ENCODE results near the gene CROCC2. TPM values are rescaled to one million over a fixed set of nuclear protein-coding genes. Genes with fewer than 3 reads are reported as not detected.

The CROCC2 gene
- polyA plus RNA-seq, 1 donor (not counting 4 experiments of a cell fraction or from before 2014, with no cell fraction given), result not detected

GRCh38 chr2:240891492-240892340 lies 14.4 kb upstream of the CROCC2 start:
- Histone ChIP-seq H3K4me2 (ENCODE audit: control insufficient read depth, extremely low read depth, insufficient read depth, low read depth, low read length) (no peak overlapping the region), H3K9me3 (ENCODE audit: control insufficient read depth, low read depth, low read length) (no peaks in the 10 kb centered on the region), H3K27ac (ENCODE audit: control insufficient read depth, insufficient read depth, low read length) (no peak overlapping the region), H3K9ac (ENCODE audit: control insufficient read depth, extremely low read depth, insufficient read depth, low read length) (no peak overlapping the region), H3K4me3 (ENCODE audit: control insufficient read depth in 2 of 3, extremely low read depth in 1 of 3, insufficient read depth in 2 of 3, low read depth in 1 of 3, low read length in 3 of 3) (no peak overlapping the region), H3K9me1 (ENCODE audit: control insufficient read depth, extremely low read depth, insufficient read depth, low read length) (no peaks in the 10 kb centered on the region), H3K79me2 (ENCODE audit: control insufficient read depth, insufficient read depth, low read length) (no peaks in the 10 kb centered on the region), H4K20me1 (ENCODE audit: control insufficient read depth, extremely low read depth, insufficient read depth, low read length) (no peaks in the 10 kb centered on the region), H3K4me1 (ENCODE audit: control insufficient read depth, extremely low read depth, insufficient read depth, low read length) (peaks cover 15% of the 10 kb centered on the region), H2AFZ (ENCODE audit: control insufficient read depth, low read length) (no peak overlapping the region), H3K36me3 (ENCODE audit: control insufficient read depth in 2 of 2, extremely low read depth in 1 of 2, insufficient read depth in 2 of 2, low read length in 2 of 2) (no peaks in the 10 kb centered on the region), H3K27me3 (ENCODE audit: control insufficient read depth, extremely low read depth, insufficient read depth, low read length) (peaks cover 14% of the 10 kb centered on the region)
- FAIRE-seq (no peak), DNase-seq (ENCODE audit: low read depth, low spot score) (no peak)
- dilution Hi-C loops (cut with MboI; ENCODE audit: extremely low pct_ligation_motif_present, low sequenced_read_pairs), result loop anchor here (5.0 kb wide), 1 partner anchor 44 kb away; no protein-coding TSS in a partner anchor
- TF ChIP-seq CTCF (optimal IDR thresholded peaks at IDR 0.05 in 1 of 3, IDR thresholded peaks at IDR 0.05 in 1 of 3, conservative IDR thresholded peaks at IDR 0.05 in 1 of 3; ENCODE audit: extremely low read depth in 1 of 3, insufficient read depth in 2 of 3, low read length in 3 of 3) (no peak), EZH2 (IDR thresholded peaks at IDR 0.05; ENCODE audit: low read length) (no peak)

GRCh38 chr2:240892356-240892755 lies 13.8 kb upstream of the CROCC2 start:
- Histone ChIP-seq H3K4me1 (ENCODE audit: control insufficient read depth, extremely low read depth, insufficient read depth, low read length) (peaks cover 19% of the 10 kb centered on the region), H3K9ac (ENCODE audit: control insufficient read depth, extremely low read depth, insufficient read depth, low read length) (no peak overlapping the region), H3K27me3 (ENCODE audit: control insufficient read depth, extremely low read depth, insufficient read depth, low read length) (peaks cover 18% of the 10 kb centered on the region), H2AFZ (ENCODE audit: control insufficient read depth, low read length) (no peak overlapping the region), H3K9me3 (ENCODE audit: control insufficient read depth, low read depth, low read length) (no peaks in the 10 kb centered on the region), H3K27ac (ENCODE audit: control insufficient read depth, insufficient read depth, low read length) (no peak overlapping the region), H3K79me2 (ENCODE audit: control insufficient read depth, insufficient read depth, low read length) (no peaks in the 10 kb centered on the region), H4K20me1 (ENCODE audit: control insufficient read depth, extremely low read depth, insufficient read depth, low read length) (no peaks in the 10 kb centered on the region), H3K9me1 (ENCODE audit: control insufficient read depth, extremely low read depth, insufficient read depth, low read length) (no peaks in the 10 kb centered on the region), H3K36me3 (ENCODE audit: control insufficient read depth in 2 of 2, extremely low read depth in 1 of 2, insufficient read depth in 2 of 2, low read length in 2 of 2) (no peaks in the 10 kb centered on the region), H3K4me2 (ENCODE audit: control insufficient read depth, extremely low read depth, insufficient read depth, low read depth, low read length) (no peak overlapping the region), H3K4me3 (ENCODE audit: control insufficient read depth in 2 of 3, extremely low read depth in 1 of 3, insufficient read depth in 2 of 3, low read depth in 1 of 3, low read length in 3 of 3) (no peak overlapping the region)
- dilution Hi-C loops (cut with MboI; ENCODE audit: extremely low pct_ligation_motif_present, low sequenced_read_pairs), result loop anchor here (5.0 kb wide), 1 partner anchor 45 kb away; no protein-coding TSS in a partner anchor
- TF ChIP-seq CTCF (optimal IDR thresholded peaks at IDR 0.05 in 1 of 3, IDR thresholded peaks at IDR 0.05 in 1 of 3, conservative IDR thresholded peaks at IDR 0.05 in 1 of 3; ENCODE audit: extremely low read depth in 1 of 3, insufficient read depth in 2 of 3, low read length in 3 of 3), result no peak
- TF ChIP-seq EZH2 (IDR thresholded peaks at IDR 0.05; ENCODE audit: low read length), result no peak
- FAIRE-seq, result no peak
- DNase-seq (ENCODE audit: low read depth, low spot score), result no peak

Data from keratinocyte (primary cell).